RWPE2 (cell line): ENCODE measurements around the gene DYNLT2.

Source experiments
- ATAC-seq: fragments of 200-7000 bp; cut with Tn5 transposase; 3 replicates; pipeline ENCODE4 v1.9.1; 2021; ENCODE audit warnings: low read depth
- DNase-seq: peaks from one replicate; pipeline ENCODE4 v3.0.0-alpha.2; 2020; ENCODE audit warnings: low spot score
- H3K27ac ChIP-seq: fragments of 450-650 bp; 2 replicates; pipeline ENCODE4 v1.5.1; 2017; ENCODE audit warnings: mild to moderate bottlenecking; ENCODE audit not compliant: poor library complexity, severe bottlenecking
- H3K27me3 ChIP-seq: fragments of 250-450 bp; sonication (Bioruptor Pico); 2 replicates; pipeline ENCODE4 v1.5.1; 2021; ENCODE audit warnings: mild to moderate bottlenecking, moderate library complexity; ENCODE audit not compliant: insufficient read depth, poor library complexity, severe bottlenecking
- H3K36me3 ChIP-seq: fragments of 250-450 bp; sonication (Bioruptor Pico); 2 replicates; pipeline ENCODE4 v1.5.1; 2020; ENCODE audit warnings: low read depth, mild to moderate bottlenecking, moderate library complexity
- H3K4me1 ChIP-seq: fragments of 250-450 bp; sonication (Bioruptor Pico); 2 replicates; pipeline ENCODE4 v1.5.1; 2021; ENCODE audit warnings: mild to moderate bottlenecking, moderate library complexity; ENCODE audit not compliant: insufficient read depth, poor library complexity, severe bottlenecking
- H3K4me3 ChIP-seq: fragments of 250-450 bp; sonication (Bioruptor Pico); 2 replicates; pipeline ENCODE4 v1.5.1; 2021; ENCODE audit warnings: mild to moderate bottlenecking, moderate library complexity; ENCODE audit not compliant: severe bottlenecking
- H3K9me3 ChIP-seq: fragments of 250-450 bp; sonication (Bioruptor Pico); 2 replicates; pipeline ENCODE4 v1.5.1; 2021; ENCODE audit warnings: mild to moderate bottlenecking, moderate library complexity; ENCODE audit not compliant: severe bottlenecking
- TF ChIP-seq, protein P1 (sequence below): fragments of 450-650 bp; IDR thresholded peaks from one replicate; pipeline ENCODE4 v1.5.1; 2017; ENCODE audit warnings: mild to moderate bottlenecking, moderate library complexity; ENCODE audit not compliant: poor library complexity, severe bottlenecking

Gene DYNLT2

GRCh38 chr6:169702840-169703246, 48.5 kb downstream of the DYNLT2 start:
- Histone ChIP-seq H3K4me1 (peaks cover 22% of the 10 kb centered on the region), H3K27me3 (no peaks in the 10 kb centered on the region), H3K36me3 (peaks cover 33% of the 10 kb centered on the region), H3K9me3 (no peaks in the 10 kb centered on the region), H3K4me3 (peak overlapping the region; percentile 90), H3K27ac (peak overlapping the region; percentile 55)
- DNase-seq (no peak), ATAC-seq (no peak)
- TF ChIP-seq, protein P1, sequence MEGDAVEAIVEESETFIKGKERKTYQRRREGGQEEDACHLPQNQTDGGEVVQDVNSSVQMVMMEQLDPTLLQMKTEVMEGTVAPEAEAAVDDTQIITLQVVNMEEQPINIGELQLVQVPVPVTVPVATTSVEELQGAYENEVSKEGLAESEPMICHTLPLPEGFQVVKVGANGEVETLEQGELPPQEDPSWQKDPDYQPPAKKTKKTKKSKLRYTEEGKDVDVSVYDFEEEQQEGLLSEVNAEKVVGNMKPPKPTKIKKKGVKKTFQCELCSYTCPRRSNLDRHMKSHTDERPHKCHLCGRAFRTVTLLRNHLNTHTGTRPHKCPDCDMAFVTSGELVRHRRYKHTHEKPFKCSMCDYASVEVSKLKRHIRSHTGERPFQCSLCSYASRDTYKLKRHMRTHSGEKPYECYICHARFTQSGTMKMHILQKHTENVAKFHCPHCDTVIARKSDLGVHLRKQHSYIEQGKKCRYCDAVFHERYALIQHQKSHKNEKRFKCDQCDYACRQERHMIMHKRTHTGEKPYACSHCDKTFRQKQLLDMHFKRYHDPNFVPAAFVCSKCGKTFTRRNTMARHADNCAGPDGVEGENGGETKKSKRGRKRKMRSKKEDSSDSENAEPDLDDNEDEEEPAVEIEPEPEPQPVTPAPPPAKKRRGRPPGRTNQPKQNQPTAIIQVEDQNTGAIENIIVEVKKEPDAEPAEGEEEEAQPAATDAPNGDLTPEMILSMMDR = no peak

- no peaks in the 10 kb centered on the region for H3K9me3 ChIP-seq
Measured at GRCh38 chr6:169701954-169702839, 49.2 kb downstream of the DYNLT2 start, which contains the start of the genes C6orf120 and WDR27. Gene C6orf120 (plus strand): TSS chr6:169702126. CDS start chr6:169702460, 334 bp downstream. Gene WDR27 (minus strand): TSS chr6:169702029. CDS start chr6:169689005, 13,024 bp downstream.

GRCh38 chr6:169701311-169701953, 49.9 kb downstream of the DYNLT2 start:
- Histone ChIP-seq H3K27ac (peak overlapping the region; percentile 55), H3K4me1 (peaks cover 27% of the 10 kb centered on the region), H3K9me3 (no peaks in the 10 kb centered on the region), H3K4me3 (peak overlapping the region; percentile 90), H3K36me3 (peaks cover 32% of the 10 kb centered on the region), H3K27me3 (no peaks in the 10 kb centered on the region)
- no peak for DNase-seq
- TF ChIP-seq, protein P1 = no peak
- ATAC-seq = peak; percentile 41

More at GRCh38 chr6:169701954-169702839, 49.2 kb downstream of the DYNLT2 start, which contains the start of the genes C6orf120 and WDR27:
- no peaks in the 10 kb centered on the region for H3K27me3 ChIP-seq
- H3K36me3 ChIP-seq = peaks cover 32% of the 10 kb centered on the region
- peak; percentile 87 for ATAC-seq
- TF ChIP-seq, protein P1 = no peak
- peak within 1 kb of the TSS; percentile 55 for H3K27ac ChIP-seq
- H3K4me3 ChIP-seq = peak within 1 kb of the TSS; percentile 90
- H3K4me1 ChIP-seq = peaks cover 27% of the 10 kb centered on the region
- DNase-seq = peak; percentile 95

- Histone ChIP-seq H3K4me3 (no peak overlapping the region), H3K27me3 (no peaks in the 10 kb centered on the region), H3K9me3 (no peaks in the 10 kb centered on the region), H3K36me3 (peaks cover 27% of the 10 kb centered on the region), H3K27ac (no peak overlapping the region), H3K4me1 (peaks cover 27% of the 10 kb centered on the region)
- TF ChIP-seq, protein P1 = no peak
- DNase-seq (no peak), ATAC-seq (no peak)
Measured at GRCh38 chr6:169700296-169700695, 51.1 kb downstream of the DYNLT2 start.
